Measurements from ENCODE around the gene CFAP119.

CFAP119 gene

DNA sequence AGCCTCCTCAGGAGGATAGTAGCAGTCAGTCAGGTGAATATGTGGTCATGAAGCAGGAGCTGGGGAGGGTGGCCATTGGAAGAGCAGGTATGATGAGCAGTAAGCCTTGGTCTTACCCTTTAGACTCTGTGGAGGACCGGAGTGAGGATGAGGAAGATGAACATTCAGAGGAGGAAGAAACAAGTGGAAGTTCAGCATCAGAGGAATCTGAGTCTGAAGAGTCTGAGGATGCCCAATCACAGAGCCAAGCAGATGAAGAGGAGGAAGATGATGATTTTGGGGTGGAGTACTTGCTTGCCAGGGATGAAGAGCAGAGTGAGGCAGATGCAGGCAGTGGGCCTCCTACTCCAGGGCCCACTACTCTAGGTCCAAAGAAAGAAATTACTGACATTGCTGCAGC, 50.1 kb downstream of the CFAP119 start:
- DNase-seq, result no peak

- DNase-seq, result no peak
Observed at GRCh38 chr16:30710971-30711370, 50.9 kb downstream of the CFAP119 start.
